ENCODE data around the gene TNFRSF9. TPM values are rescaled to one million over a fixed set of nuclear protein-coding genes. Genes with fewer than 3 reads are reported as not detected.

TNFRSF9 gene
- total and polyA plus RNA-seq, 4 donors: under 0.01 to 0.09 (median 0.02) TPM; not detected in 1

DNA sequence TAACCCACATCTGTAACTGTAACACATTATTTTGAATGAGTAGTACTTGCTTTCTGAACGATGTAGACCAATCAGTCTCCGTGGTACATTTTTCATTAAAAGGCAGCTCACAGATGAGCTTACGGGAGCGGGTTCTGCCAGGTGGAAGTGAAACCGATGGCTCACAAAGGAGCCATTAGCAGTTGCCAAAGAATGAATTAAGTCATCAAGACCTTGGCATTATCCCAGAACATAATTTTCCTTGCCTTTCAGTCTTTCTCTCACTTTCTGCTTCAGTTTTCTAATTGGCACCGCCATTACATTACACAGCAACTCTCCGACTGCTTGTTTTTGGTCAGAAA is 54.3 kb downstream of the TNFRSF9 start:
- WGBS: 78% methylated on average over 7 of the region's 7 CpGs
- Histone ChIP-seq H3K27ac (ENCODE audit: low read depth in 1 of 2, low read length in 2 of 2) (no peak overlapping the region), H3K4me1 (ENCODE audit: control insufficient read depth in 4 of 4, insufficient read depth in 4 of 4, low read length in 3 of 4) (peaks cover 0 to 1% (median 0%) of the 10 kb centered on the region in 4 donors), H3K9me3 (ENCODE audit: control insufficient read depth in 4 of 4, low read length in 3 of 4) (no peaks in the 10 kb centered on the region), H3K27me3 (ENCODE audit: control insufficient read depth in 4 of 4, insufficient read depth in 4 of 4, low read length in 3 of 4) (peaks cover 0 to 5% (median 2%) of the 10 kb centered on the region in 4 donors), H3K36me3 (ENCODE audit: control insufficient read depth in 4 of 4, insufficient read depth in 3 of 4, low read depth in 1 of 4, low read length in 3 of 4) (no peaks in the 10 kb centered on the region), H3K9ac (ENCODE audit: low read depth in 1 of 2, low read length in 2 of 2) (no peak overlapping the region), H3K4me3 (ENCODE audit: low read depth in 1 of 3, low read length in 3 of 3) (no peak overlapping the region)
- DNase-seq (ENCODE audit: low spot score): no peak
- TF ChIP-seq, protein P1, sequence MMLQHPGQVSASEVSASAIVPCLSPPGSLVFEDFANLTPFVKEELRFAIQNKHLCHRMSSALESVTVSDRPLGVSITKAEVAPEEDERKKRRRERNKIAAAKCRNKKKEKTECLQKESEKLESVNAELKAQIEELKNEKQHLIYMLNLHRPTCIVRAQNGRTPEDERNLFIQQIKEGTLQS (IDR thresholded peaks at IDR 0.05): no peak
- TF ChIP-seq JUND (IDR thresholded peaks at IDR 0.05): no peak
- TF ChIP-seq NR2F2 (IDR thresholded peaks at IDR 0.05): no peak
- no peak for TF ChIP-seq EGR1 (IDR thresholded peaks at IDR 0.05; ENCODE audit: low read depth in 2 of 2)
- TF ChIP-seq, protein P2, sequence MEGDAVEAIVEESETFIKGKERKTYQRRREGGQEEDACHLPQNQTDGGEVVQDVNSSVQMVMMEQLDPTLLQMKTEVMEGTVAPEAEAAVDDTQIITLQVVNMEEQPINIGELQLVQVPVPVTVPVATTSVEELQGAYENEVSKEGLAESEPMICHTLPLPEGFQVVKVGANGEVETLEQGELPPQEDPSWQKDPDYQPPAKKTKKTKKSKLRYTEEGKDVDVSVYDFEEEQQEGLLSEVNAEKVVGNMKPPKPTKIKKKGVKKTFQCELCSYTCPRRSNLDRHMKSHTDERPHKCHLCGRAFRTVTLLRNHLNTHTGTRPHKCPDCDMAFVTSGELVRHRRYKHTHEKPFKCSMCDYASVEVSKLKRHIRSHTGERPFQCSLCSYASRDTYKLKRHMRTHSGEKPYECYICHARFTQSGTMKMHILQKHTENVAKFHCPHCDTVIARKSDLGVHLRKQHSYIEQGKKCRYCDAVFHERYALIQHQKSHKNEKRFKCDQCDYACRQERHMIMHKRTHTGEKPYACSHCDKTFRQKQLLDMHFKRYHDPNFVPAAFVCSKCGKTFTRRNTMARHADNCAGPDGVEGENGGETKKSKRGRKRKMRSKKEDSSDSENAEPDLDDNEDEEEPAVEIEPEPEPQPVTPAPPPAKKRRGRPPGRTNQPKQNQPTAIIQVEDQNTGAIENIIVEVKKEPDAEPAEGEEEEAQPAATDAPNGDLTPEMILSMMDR (IDR thresholded peaks at IDR 0.05; ENCODE audit: low read depth, low read length, missing input control): no peak
- no peak for TF ChIP-seq GABPA (IDR thresholded peaks at IDR 0.05 in 1 of 2, conservative IDR thresholded peaks at IDR 0.05 in 1 of 2)
- no peak for TF ChIP-seq FOXA1 (IDR thresholded peaks at IDR 0.05)
- TF ChIP-seq FOXA2 (IDR thresholded peaks at IDR 0.05): no peak
- TF ChIP-seq, protein P3, sequence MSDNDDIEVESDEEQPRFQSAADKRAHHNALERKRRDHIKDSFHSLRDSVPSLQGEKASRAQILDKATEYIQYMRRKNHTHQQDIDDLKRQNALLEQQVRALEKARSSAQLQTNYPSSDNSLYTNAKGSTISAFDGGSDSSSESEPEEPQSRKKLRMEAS (IDR thresholded peaks at IDR 0.05): no peak
- TF ChIP-seq TAF1 (conservative IDR thresholded peaks at IDR 0.05): no peak

DNA sequence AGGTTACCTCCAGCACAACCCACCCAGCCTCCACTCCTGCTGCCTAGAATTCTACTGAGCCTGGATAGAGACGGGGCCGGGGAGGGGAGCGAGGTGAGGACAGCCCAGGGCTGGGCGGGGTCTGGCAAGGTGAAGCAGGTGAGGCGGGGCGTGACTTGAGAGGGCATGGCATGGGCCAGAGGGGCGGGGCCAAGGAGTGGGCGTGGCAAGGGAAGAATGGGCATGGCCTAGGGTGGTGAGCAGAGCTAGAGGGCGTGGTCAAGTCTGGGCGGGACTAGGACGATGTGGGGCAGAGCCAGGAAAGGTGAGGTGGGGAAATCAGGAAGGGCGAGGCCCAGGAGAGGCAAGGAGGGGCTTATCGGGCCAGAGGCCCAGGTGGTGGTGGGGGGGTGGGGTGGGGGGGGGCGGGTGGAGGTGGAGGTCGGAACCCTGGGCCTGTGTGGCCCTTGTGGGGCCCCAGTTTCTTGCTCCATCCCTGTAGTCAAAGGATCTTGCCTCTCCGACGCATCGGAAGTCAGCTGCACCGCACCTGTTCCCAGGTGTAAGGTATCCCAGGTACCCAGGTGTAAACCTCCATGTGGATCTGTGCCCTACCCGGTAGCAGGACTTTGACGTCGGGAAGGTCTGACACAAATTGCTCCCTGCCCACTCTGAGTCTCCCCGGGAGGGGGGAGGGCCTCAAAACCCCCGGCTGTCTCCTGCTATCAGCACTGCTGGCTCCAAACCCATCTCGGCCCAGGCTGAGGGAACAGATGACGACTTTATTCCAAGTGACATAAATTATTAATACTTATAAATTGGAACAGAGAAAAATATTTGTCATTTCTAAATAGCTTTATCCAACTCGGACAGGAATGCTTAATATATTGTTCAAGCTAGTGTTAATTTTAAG is 54.9 kb downstream of the TNFRSF9 start:
- H3K9ac ChIP-seq (ENCODE audit: low read depth in 1 of 2, low read length in 2 of 2): no peak overlapping the region
- DNase-seq (ENCODE audit: low spot score): no peak

More for the DNA sequence above, 54.9 kb downstream of the TNFRSF9 start:
- Histone ChIP-seq H3K9me3 (ENCODE audit: control insufficient read depth in 4 of 4, low read length in 3 of 4) (no peaks in the 10 kb centered on the region), H3K27ac (ENCODE audit: low read depth in 1 of 2, low read length in 2 of 2) (no peak overlapping the region), H3K4me1 (ENCODE audit: control insufficient read depth in 4 of 4, insufficient read depth in 4 of 4, low read length in 3 of 4) (peaks cover 0 to 1% (median 0%) of the 10 kb centered on the region in 4 donors), H3K36me3 (ENCODE audit: control insufficient read depth in 4 of 4, insufficient read depth in 3 of 4, low read depth in 1 of 4, low read length in 3 of 4) (no peaks in the 10 kb centered on the region), H3K27me3 (ENCODE audit: control insufficient read depth in 4 of 4, insufficient read depth in 4 of 4, low read length in 3 of 4) (peaks cover 0 to 5% (median 2%) of the 10 kb centered on the region in 4 donors), H3K4me3 (ENCODE audit: low read depth in 1 of 3, low read length in 3 of 3) (no peak overlapping the region)
- 27% methylated on average over 27 of the region's 27 CpGs for whole genome bisulfite sequencing
- TF ChIP-seq YY1 (IDR thresholded peaks at IDR 0.05) (no peak), NR2F2 (IDR thresholded peaks at IDR 0.05) (no peak), FOXA2 (IDR thresholded peaks at IDR 0.05) (no peak), JUND (IDR thresholded peaks at IDR 0.05) (no peak), SP1 (IDR thresholded peaks at IDR 0.05) (no peak), RAD21 (IDR thresholded peaks at IDR 0.05) (no peak), RXRA (IDR thresholded peaks at IDR 0.05) (no peak)
- TF ChIP-seq, protein P4, sequence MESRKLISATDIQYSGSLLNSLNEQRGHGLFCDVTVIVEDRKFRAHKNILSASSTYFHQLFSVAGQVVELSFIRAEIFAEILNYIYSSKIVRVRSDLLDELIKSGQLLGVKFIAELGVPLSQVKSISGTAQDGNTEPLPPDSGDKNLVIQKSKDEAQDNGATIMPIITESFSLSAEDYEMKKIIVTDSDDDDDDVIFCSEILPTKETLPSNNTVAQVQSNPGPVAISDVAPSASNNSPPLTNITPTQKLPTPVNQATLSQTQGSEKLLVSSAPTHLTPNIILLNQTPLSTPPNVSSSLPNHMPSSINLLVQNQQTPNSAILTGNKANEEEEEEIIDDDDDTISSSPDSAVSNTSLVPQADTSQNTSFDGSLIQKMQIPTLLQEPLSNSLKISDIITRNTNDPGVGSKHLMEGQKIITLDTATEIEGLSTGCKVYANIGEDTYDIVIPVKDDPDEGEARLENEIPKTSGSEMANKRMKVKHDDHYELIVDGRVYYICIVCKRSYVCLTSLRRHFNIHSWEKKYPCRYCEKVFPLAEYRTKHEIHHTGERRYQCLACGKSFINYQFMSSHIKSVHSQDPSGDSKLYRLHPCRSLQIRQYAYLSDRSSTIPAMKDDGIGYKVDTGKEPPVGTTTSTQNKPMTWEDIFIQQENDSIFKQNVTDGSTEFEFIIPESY (IDR thresholded peaks at IDR 0.05): no peak
- TF ChIP-seq, protein P3 (IDR thresholded peaks at IDR 0.05): no peak
- TF ChIP-seq, protein P2 (IDR thresholded peaks at IDR 0.05; ENCODE audit: low read depth, low read length, missing input control): no peak
- TF ChIP-seq, protein P5, sequence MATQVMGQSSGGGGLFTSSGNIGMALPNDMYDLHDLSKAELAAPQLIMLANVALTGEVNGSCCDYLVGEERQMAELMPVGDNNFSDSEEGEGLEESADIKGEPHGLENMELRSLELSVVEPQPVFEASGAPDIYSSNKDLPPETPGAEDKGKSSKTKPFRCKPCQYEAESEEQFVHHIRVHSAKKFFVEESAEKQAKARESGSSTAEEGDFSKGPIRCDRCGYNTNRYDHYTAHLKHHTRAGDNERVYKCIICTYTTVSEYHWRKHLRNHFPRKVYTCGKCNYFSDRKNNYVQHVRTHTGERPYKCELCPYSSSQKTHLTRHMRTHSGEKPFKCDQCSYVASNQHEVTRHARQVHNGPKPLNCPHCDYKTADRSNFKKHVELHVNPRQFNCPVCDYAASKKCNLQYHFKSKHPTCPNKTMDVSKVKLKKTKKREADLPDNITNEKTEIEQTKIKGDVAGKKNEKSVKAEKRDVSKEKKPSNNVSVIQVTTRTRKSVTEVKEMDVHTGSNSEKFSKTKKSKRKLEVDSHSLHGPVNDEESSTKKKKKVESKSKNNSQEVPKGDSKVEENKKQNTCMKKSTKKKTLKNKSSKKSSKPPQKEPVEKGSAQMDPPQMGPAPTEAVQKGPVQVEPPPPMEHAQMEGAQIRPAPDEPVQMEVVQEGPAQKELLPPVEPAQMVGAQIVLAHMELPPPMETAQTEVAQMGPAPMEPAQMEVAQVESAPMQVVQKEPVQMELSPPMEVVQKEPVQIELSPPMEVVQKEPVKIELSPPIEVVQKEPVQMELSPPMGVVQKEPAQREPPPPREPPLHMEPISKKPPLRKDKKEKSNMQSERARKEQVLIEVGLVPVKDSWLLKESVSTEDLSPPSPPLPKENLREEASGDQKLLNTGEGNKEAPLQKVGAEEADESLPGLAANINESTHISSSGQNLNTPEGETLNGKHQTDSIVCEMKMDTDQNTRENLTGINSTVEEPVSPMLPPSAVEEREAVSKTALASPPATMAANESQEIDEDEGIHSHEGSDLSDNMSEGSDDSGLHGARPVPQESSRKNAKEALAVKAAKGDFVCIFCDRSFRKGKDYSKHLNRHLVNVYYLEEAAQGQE (IDR thresholded peaks at IDR 0.05): no peak
